ENCODE data around the gene CDKL1.

DNA sequence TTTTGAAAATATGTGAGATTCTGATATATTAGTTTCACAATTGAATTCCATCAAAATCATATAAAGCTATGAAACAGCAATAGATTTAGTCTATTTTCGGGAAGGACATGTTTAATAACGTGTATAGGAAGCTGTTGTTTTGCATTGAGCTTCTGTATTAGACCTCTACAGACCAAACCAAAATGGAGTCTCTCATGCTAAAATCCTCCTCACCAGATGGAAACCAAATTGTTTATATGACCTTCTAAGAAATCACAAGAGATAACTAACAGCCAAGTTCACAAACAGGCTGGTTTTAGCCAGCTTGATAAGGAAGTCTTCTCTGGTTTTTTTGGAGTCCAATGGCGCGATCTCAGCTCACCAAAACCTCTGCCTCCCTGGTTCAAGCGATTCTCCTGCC lies 108.5 kb downstream of the CDKL1 start:
- TF ChIP-seq POLR2A (IDR thresholded peaks at IDR 0.05; ENCODE audit: low read depth, low read length) (no peak), TAF1 (IDR thresholded peaks at IDR 0.05; ENCODE audit: low read depth, low read length) (no peak), PAX5 (IDR thresholded peaks at IDR 0.05; ENCODE audit: insufficient read depth, low read length, severe bottlenecking) (no peak), POLR2AphosphoS5 (IDR thresholded peaks at IDR 0.05; ENCODE audit: low read depth, low read length) (no peak), SPI1 (IDR thresholded peaks at IDR 0.05; ENCODE audit: low read depth, low read length) (no peak), POU2F2 (IDR thresholded peaks at IDR 0.05; ENCODE audit: low read depth, low read length) (no peak)

Measured in GM12891 (cell line).